WTC11 (cell line): ENCODE data around the gene SMIM10L2A. TPM values are rescaled to one million over a fixed set of nuclear protein-coding genes. Genes with fewer than 3 reads are reported as not detected.
"Not testable (repeated sequence)": the region's sequence is repeated elsewhere in the genome, so short reads cannot be mapped to it uniquely, and the experiment has no call there.

ENCODE experiments used
- ATAC-seq: fragments of 200-7000 bp; cut with Tn5 transposase; 2 replicates; pipeline ENCODE4 v1.10.0; 2021; ENCODE audit warnings: mild to moderate bottlenecking, moderate library complexity
- CTCF ChIA-PET: fragments of 300-600 bp; sonication (Branson Sonifier 250); formaldehyde crosslinking; loops from one replicate; lab custom pipeline; 2021; ENCODE audit warnings: antibody characterized with exemption; lab: Charles Lee
- POLR2A ChIA-PET: fragments of 350-600 bp; sonication (Branson Sonifier 250); formaldehyde crosslinking; loops from one replicate; lab custom pipeline; 2021; ENCODE audit warnings: antibody characterized with exemption; lab: Charles Lee
- DNase-seq: peaks from one replicate; pipeline ENCODE4 v3.0.0; 2021; ENCODE audit warnings: low spot score
- H3K27ac Mint-ChIP-seq: 2 replicates; pipeline ENCODE4 v1.8.0; 2021; ENCODE audit warnings: mixed read lengths
- H3K27me3 Mint-ChIP-seq: 2 replicates; pipeline ENCODE4 v1.8.0; 2021; ENCODE audit warnings: low read depth, mild to moderate bottlenecking, moderate library complexity, mixed read lengths
- H3K36me3 Mint-ChIP-seq: 2 replicates; pipeline ENCODE4 v1.8.0; 2021; ENCODE audit warnings: mixed read lengths
- H3K4me1 Mint-ChIP-seq: 2 replicates; pipeline ENCODE4 v1.8.0; 2022; ENCODE audit warnings: mixed read lengths
- H3K4me3 Mint-ChIP-seq: 2 replicates; pipeline ENCODE4 v1.8.0; 2021; ENCODE audit warnings: mild to moderate bottlenecking, moderate library complexity, mixed read lengths
- H3K9me3 Mint-ChIP-seq: 2 replicates; pipeline ENCODE4 v1.8.0; 2021; ENCODE audit warnings: mixed read lengths
- CDX4 ChIP-seq: fragments of 250-450 bp; sonication (Bioruptor Pico); IDR thresholded peaks from 2 replicates; pipeline ENCODE4 v1.9.0; 2021; ENCODE audit warnings: moderate library complexity, mild to moderate bottlenecking, inconsistent platforms, borderline replicate concordance
- FOXJ3 ChIP-seq: sonication (generic); formaldehyde crosslinking; IDR thresholded peaks from 2 replicates; pipeline ENCODE4 v1.9.0; 2021; ENCODE audit warnings: missing genetic modification reagents, mild to moderate bottlenecking, borderline replicate concordance
- KAT7 ChIP-seq: sonication (generic); formaldehyde crosslinking; IDR thresholded peaks from 2 replicates; pipeline ENCODE4 v1.8.1; 2023; ENCODE audit warnings: missing genetic modification reagents, mild to moderate bottlenecking, borderline replicate concordance
- NFATC4 ChIP-seq: fragments of 250-450 bp; sonication (Bioruptor Pico); IDR thresholded peaks from 2 replicates; pipeline ENCODE4 v1.9.0; 2021; ENCODE audit warnings: mild to moderate bottlenecking
- NFYB ChIP-seq: sonication (generic); formaldehyde crosslinking; conservative IDR thresholded peaks from 2 replicates; pipeline ENCODE4 v1.8.0; 2022; ENCODE audit warnings: low read depth, missing genetic modification reagents
- SP1 ChIP-seq: sonication (generic); formaldehyde crosslinking; conservative IDR thresholded peaks from 2 replicates; pipeline ENCODE4 v1.8.1; 2022; ENCODE audit warnings: missing genetic modification reagents
- TEAD1 ChIP-seq: sonication (generic); formaldehyde crosslinking; IDR thresholded peaks from 2 replicates; pipeline ENCODE4 v1.8.0; 2022; ENCODE audit warnings: mild to moderate bottlenecking, missing genetic modification reagents
- ZNF232 ChIP-seq: sonication (generic); formaldehyde crosslinking; IDR thresholded peaks from 2 replicates; pipeline ENCODE4 v1.8.0; 2022; ENCODE audit warnings: mild to moderate bottlenecking, missing genetic modification reagents
- ZNF532 ChIP-seq: fragments of 250-450 bp; sonication (Bioruptor Pico); IDR thresholded peaks from 2 replicates; pipeline ENCODE4 v1.9.0; 2021; ENCODE audit warnings: mild to moderate bottlenecking, borderline replicate concordance
- total RNA-seq: library from RNA; stranded (reverse); gene quantifications from 3 replicates; pipeline ENCODE4 v1.2.3, GENCODE V29; 2021
- TF ChIP-seq, protein P1 (sequence below): sonication (generic); formaldehyde crosslinking; conservative IDR thresholded peaks from 2 replicates; pipeline ENCODE4 v1.8.1; 2023; ENCODE audit warnings: mild to moderate bottlenecking, low read depth, missing genetic modification reagents, moderate library complexity
- TF ChIP-seq, protein P2 (sequence below): fragments of 200-600 bp; IDR thresholded peaks from 2 replicates; pipeline ENCODE4 v1.8.0; 2022; ENCODE audit warnings: antibody characterized with exemption

SMIM10L2A gene
- total RNA-seq, 1 experiment from 2014 or later = 4.7 TPM

DNA sequence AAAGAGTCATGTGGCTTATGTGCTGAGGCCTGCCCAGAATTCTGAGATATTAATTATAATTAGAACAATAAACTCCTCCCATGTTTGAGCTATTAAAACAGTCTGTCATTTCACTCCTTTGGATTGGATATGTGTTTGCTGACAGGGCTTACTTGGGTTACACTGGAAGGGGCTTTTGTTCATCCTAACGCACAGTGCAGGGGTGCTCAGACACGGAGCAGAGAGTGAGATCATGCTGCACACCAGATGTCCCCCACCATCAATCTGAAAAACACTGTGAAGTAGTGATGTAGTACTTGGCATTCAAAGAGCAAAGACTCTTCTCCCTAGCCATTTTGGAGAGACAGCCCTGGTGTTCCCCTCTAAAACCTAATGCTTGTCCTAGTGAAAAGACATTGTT lies 24.1 kb upstream of the SMIM10L2A start (continued):
- TF ChIP-seq, protein P1, sequence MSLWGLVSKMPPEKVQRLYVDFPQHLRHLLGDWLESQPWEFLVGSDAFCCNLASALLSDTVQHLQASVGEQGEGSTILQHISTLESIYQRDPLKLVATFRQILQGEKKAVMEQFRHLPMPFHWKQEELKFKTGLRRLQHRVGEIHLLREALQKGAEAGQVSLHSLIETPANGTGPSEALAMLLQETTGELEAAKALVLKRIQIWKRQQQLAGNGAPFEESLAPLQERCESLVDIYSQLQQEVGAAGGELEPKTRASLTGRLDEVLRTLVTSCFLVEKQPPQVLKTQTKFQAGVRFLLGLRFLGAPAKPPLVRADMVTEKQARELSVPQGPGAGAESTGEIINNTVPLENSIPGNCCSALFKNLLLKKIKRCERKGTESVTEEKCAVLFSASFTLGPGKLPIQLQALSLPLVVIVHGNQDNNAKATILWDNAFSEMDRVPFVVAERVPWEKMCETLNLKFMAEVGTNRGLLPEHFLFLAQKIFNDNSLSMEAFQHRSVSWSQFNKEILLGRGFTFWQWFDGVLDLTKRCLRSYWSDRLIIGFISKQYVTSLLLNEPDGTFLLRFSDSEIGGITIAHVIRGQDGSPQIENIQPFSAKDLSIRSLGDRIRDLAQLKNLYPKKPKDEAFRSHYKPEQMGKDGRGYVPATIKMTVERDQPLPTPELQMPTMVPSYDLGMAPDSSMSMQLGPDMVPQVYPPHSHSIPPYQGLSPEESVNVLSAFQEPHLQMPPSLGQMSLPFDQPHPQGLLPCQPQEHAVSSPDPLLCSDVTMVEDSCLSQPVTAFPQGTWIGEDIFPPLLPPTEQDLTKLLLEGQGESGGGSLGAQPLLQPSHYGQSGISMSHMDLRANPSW = no peak
- no peak for TF ChIP-seq KAT7 (CRISPR knock-in tag)

- DNase-seq (no peak), ATAC-seq (no peak)
- ChIA-PET POLR2A (no interaction called here), CTCF (interaction anchor here (1.3 kb wide), 1 partner anchor 35 kb away, joined by 3 read pairs; no protein-coding TSS in a partner anchor)
- H3K36me3 Mint-ChIP-seq = no peaks in the 10 kb centered on the region
- no peak overlapping the region for H3K27ac Mint-ChIP-seq
- H3K4me3 Mint-ChIP-seq = no peak overlapping the region
- peaks cover 40% of the 10 kb centered on the region for H3K4me1 Mint-ChIP-seq
- H3K9me3 Mint-ChIP-seq = no peaks in the 10 kb centered on the region
- no peak for TF ChIP-seq CDX4 (CRISPR knock-in tag)
- TF ChIP-seq TEAD1 (CRISPR knock-in tag) = no peak
- TF ChIP-seq NFATC4 (CRISPR knock-in tag) = no peak
- no peak for TF ChIP-seq ZNF532
- no peak for TF ChIP-seq NFYB (CRISPR knock-in tag)
- no peak for TF ChIP-seq ZNF232 (CRISPR knock-in tag)
- TF ChIP-seq FOXJ3 (CRISPR knock-in tag) = no peak
- H3K27me3 Mint-ChIP-seq = no peaks in the 10 kb centered on the region
Measured at GRCh38 chrX:135403374-135403773, 18.4 kb upstream of the SMIM10L2A start.

- H3K27me3 Mint-ChIP-seq, DNase-seq, H3K36me3 Mint-ChIP-seq, POLR2A ChIA-PET, H3K9me3 Mint-ChIP-seq, CTCF ChIA-PET, ATAC-seq: not testable (repeated sequence)
- H3K4me3 Mint-ChIP-seq = peak overlapping the region; percentile 54
- H3K4me1 Mint-ChIP-seq = peaks cover 43% of the 10 kb centered on the region
- H3K27ac Mint-ChIP-seq = 0 out of 2 replicates have a peak overlapping the region, but pooled peaks have one; percentile 53
Measured at GRCh38 chrX:135406428-135406827, 15.3 kb upstream of the SMIM10L2A start.

GRCh38 chrX:135408794-135409193 lies 12.9 kb upstream of the SMIM10L2A start:
- ChIA-PET POLR2A (no interaction called here), CTCF (interaction anchor here (1.0 to 1.3 kb wide), 2 partner anchors 24 to 55 kb away, joined by 3 read pairs; no protein-coding TSS in a partner anchor)
- TF ChIP-seq, protein P2, sequence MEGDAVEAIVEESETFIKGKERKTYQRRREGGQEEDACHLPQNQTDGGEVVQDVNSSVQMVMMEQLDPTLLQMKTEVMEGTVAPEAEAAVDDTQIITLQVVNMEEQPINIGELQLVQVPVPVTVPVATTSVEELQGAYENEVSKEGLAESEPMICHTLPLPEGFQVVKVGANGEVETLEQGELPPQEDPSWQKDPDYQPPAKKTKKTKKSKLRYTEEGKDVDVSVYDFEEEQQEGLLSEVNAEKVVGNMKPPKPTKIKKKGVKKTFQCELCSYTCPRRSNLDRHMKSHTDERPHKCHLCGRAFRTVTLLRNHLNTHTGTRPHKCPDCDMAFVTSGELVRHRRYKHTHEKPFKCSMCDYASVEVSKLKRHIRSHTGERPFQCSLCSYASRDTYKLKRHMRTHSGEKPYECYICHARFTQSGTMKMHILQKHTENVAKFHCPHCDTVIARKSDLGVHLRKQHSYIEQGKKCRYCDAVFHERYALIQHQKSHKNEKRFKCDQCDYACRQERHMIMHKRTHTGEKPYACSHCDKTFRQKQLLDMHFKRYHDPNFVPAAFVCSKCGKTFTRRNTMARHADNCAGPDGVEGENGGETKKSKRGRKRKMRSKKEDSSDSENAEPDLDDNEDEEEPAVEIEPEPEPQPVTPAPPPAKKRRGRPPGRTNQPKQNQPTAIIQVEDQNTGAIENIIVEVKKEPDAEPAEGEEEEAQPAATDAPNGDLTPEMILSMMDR = no peak
- no peak for TF ChIP-seq SP1 (CRISPR knock-in tag)
- peaks cover 46% of the 10 kb centered on the region for H3K4me1 Mint-ChIP-seq
- no peaks in the 10 kb centered on the region; the same call in 1 of the 2 replicates for H3K36me3 Mint-ChIP-seq
- no peak overlapping the region for H3K4me3 Mint-ChIP-seq
- H3K27me3 Mint-ChIP-seq = no peaks in the 10 kb centered on the region
- no peak for ATAC-seq
- H3K9me3 Mint-ChIP-seq = peaks cover 12% of the 10 kb centered on the region; the same call in 1 of the 2 replicates
- no peak overlapping the region for H3K27ac Mint-ChIP-seq
- DNase-seq = no peak
